D721Med (cell line): ENCODE data around the gene NXPH1.

Experiments
- DNase-seq: peaks from one replicate; pipeline ENCODE4 v3.0.0; 2011; ENCODE audit warnings: low spot score; ENCODE audit not compliant: insufficient read length
- FAIRE-seq: peaks from 2 replicates; lab custom pipeline; 2011; peaks lifted over from hg19 to GRCh38; lab: Jason Lieb, UNC
- TF ChIP-seq, protein P1 (sequence below): IDR thresholded peaks from 2 replicates; pipeline ENCODE4 v1.5.1; 2012; ENCODE audit warnings: mild to moderate bottlenecking, control low read depth; ENCODE audit not compliant: insufficient read depth; ENCODE audit errors: missing control alignments

Gene NXPH1

GRCh38 chr7:8499128-8499527 lies 65.7 kb downstream of the NXPH1 start:
- FAIRE-seq (no peak), DNase-seq (no peak)
- TF ChIP-seq, protein P1, sequence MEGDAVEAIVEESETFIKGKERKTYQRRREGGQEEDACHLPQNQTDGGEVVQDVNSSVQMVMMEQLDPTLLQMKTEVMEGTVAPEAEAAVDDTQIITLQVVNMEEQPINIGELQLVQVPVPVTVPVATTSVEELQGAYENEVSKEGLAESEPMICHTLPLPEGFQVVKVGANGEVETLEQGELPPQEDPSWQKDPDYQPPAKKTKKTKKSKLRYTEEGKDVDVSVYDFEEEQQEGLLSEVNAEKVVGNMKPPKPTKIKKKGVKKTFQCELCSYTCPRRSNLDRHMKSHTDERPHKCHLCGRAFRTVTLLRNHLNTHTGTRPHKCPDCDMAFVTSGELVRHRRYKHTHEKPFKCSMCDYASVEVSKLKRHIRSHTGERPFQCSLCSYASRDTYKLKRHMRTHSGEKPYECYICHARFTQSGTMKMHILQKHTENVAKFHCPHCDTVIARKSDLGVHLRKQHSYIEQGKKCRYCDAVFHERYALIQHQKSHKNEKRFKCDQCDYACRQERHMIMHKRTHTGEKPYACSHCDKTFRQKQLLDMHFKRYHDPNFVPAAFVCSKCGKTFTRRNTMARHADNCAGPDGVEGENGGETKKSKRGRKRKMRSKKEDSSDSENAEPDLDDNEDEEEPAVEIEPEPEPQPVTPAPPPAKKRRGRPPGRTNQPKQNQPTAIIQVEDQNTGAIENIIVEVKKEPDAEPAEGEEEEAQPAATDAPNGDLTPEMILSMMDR: no peak

- DNase-seq: no peak
- no peak for FAIRE-seq
- TF ChIP-seq, protein P1: no peak
Observed at GRCh38 chr7:8500286-8500685, 66.9 kb downstream of the NXPH1 start.

DNA sequence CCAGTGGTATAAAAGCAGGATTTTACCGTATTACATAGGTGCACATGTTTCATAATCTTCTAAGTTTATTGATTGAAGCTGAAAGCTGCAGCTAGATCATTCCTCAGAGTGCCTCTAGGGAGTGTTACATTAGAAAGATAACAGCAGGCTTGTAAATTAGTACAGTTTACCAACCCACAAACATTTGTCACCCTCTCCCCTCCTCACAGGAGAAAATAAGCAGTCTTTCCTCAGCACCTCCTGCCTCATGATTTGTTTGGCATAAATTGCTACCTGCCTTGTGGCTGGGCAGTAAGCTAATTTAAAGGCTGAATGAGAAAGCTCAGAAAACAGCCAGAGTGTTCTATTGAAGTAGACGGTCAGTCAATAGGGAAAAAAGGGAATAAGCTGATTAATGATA lies 74.2 kb downstream of the NXPH1 start:
- TF ChIP-seq, protein P1: no peak
- peak; percentile 92 for FAIRE-seq
- no peak for DNase-seq

GRCh38 chr7:8509621-8510020 lies 76.2 kb downstream of the NXPH1 start:
- no peak for DNase-seq
- TF ChIP-seq, protein P1: no peak
- no peak for FAIRE-seq

GRCh38 chr7:8511855-8512254 lies 78.4 kb downstream of the NXPH1 start:
- DNase-seq: no peak
- TF ChIP-seq, protein P1: no peak
- FAIRE-seq: no peak

- TF ChIP-seq, protein P1: no peak
- FAIRE-seq (no peak), DNase-seq (no peak)
Observed at GRCh38 chr7:8514781-8515519, 81.5 kb downstream of the NXPH1 start.

GRCh38 chr7:8515640-8516185 lies 82.3 kb downstream of the NXPH1 start:
- TF ChIP-seq, protein P1: no peak
- FAIRE-seq: no peak
- no peak for DNase-seq
